GM19328 (cell line): ENCODE data around the gene MDM2.
"Not testable (repeated sequence)": the region's sequence is repeated elsewhere in the genome, so short reads cannot be mapped to it uniquely, and the experiment has no call there.

Source experiments
- ATAC-seq: cut with Tn5 transposase; IDR thresholded peaks from one replicate; pipeline ENCODE4 v1.9.1; 2021; ENCODE audit warnings: mild to moderate bottlenecking, moderate library complexity; ENCODE audit not compliant: unreplicated experiment

MDM2 gene

DNA sequence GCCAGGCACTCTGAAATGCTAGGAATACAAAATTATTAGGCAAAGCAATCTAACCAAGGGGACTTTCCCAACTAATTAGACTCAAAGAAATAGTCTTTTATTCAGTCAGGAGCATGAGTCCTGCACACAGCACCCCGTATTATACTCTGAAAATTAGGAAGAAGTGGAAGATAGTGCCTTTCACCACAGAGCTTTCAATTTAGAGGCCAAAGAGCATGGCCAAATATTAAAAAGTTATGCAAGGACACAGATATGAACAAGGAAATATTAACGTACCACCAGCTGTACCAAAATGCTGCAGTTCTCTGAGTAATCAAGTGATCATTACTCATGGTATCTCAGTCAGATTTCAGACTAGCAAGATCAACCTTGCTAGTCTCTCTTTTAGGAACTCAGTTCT lies 22.6 kb upstream of the MDM2 start:
- no peak for ATAC-seq

DNA sequence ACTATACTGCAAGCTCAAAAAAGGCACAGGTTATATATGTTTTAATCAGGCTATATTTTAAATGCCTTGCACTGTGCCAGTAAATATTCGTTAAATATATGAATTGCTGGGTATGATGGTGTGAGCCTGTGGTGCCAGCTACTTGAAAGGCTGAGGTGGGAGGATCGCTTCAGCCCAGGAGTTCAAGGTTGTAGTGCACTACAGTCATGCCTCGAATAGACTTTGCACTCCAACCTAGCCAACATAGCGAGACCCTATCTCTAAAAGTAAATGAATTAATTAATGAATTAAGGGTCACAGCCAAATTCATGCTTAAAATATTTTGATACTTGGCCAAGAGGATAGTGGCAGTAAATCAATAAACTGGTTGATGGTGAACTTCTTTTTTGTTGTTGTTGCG lies 22.2 kb upstream of the MDM2 start:
- no peak for ATAC-seq

DNA sequence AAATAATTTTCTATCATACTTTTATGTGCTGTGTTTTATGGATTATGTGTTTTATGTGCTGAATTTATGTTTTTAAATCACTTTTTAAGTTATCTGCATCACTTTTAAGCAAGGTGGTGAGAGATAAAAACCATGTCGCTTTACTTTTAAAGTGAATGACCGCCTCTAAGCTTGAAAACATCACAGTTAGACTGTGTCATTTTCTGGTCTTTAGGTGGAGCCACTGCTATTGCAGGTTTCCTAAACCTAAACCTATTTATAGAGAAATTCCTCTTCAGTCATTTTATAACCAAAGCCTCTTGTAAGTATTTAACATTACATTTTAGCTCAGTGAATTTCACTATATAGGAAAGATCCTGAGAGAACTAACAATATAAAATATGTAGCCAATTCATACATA lies 21.0 kb upstream of the MDM2 start:
- no peak for ATAC-seq

- ATAC-seq, result no peak
These were observed 19.3 kb upstream of the MDM2 start for GRCh38 chr12:68788554-68789143.

DNA sequence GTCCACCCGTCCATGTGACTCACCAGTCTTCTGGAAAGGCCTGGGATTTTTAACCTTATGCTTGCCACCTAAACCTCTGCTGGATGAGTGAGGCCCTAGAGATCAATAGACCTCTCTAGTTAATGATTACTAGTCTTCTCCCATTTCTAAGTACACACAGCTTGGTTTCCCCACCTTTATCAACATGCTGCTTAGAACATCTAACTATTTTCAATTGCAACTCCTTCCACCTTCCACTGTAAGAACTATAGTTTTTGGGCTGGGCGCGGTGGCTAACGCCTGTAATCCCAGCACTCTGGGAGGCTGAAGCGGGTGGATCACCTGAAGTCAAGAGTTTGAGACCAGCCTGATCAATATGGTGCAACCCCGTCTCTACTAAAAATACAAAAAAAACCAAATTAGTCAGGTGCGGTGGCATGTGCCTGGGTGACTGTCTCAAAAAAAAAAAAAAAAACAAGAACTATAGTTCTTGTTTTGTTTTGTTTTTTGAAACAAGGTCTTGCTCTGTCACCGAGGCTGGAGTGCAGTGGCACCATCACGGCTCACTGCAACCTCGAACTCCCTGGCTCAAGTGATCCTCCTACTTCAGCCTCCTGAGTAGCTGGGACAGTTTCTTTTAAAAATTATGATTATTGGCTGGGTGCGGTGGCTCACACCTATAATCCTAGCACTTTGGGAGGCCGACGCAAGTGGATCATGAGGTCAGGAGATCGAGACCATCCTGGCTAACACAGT lies 18.7 kb upstream of the MDM2 start:
- no peak for ATAC-seq

- no peak for ATAC-seq
These were observed 17.7 kb upstream of the MDM2 start for GRCh38 chr12:68790081-68790951.

- no peak for ATAC-seq
These were observed 17.1 kb upstream of the MDM2 start for GRCh38 chr12:68790952-68791234.

DNA sequence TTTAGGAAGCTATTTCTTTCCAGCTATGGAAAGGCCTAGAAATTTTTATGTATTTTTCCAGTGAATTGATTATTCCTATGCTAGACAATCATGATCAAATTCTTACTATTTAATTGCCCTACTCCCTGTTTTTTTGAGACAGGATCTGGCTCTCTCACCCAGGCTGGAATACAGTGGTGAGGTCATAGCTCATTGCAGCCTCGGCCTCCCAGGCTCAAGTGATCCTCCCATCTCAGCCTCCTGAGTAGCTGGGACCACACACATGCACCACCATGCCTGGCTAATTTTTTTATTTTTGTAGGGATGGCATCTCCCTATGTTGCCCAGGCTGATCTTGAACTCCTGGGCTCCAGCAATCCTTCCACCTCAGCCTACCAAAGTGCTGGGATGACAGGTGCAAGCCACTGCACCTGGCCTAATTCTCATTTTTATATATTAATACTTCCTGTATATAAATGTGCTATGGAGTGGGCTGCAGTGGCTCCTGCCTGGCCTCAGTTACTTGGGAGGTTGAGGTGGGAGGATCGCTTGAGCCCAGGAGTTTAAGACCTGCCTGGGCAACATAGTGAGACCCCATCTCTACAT lies 16.0 kb upstream of the MDM2 start:
- ATAC-seq, result no peak

GRCh38 chr12:68792952-68793351 lies 15.0 kb upstream of the MDM2 start:
- ATAC-seq, result peak; percentile 99

DNA sequence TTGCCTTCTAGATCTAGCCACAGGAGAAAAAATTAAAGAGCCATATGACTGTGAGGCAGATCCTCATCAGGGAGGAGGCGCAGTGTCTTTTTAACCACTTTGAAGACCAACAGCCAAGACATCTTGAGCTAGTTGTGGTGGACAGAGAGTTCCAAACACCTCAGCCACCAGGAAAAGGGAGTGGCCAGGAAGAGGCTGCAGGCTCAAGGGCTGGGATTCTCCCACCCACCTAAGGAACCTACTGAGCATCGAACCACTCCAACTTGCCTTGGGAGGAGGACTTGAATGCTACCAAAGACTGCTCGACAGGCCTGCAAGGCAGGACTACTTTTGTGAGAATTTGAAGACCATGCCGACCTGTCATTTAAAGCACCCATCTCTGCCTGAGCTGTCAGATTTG lies 14.5 kb upstream of the MDM2 start:
- no peak for ATAC-seq

GRCh38 chr12:68793975-68794652 lies 13.9 kb upstream of the MDM2 start:
- ATAC-seq, result no peak

GRCh38 chr12:68794653-68795251 lies 13.2 kb upstream of the MDM2 start:
- ATAC-seq, result no peak

DNA sequence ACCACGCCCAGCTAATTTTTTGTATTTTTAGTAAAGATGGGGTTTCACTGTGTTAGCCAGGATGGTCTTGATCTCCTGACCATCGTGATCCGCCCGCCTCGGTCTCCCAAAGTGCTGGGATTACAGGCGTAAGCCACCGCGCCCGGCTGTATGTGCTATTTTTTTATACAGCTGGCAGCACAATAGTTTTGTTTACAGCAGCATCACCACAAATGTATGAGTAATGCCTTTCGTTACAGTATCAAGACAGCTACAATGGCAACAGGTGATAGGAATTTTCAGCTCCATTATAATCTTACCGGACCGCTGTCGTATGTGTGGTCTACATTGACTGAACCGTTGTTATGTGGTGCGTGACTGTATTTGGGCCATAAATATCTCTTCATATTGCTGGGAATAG lies 11.6 kb upstream of the MDM2 start:
- ATAC-seq, result no peak

DNA sequence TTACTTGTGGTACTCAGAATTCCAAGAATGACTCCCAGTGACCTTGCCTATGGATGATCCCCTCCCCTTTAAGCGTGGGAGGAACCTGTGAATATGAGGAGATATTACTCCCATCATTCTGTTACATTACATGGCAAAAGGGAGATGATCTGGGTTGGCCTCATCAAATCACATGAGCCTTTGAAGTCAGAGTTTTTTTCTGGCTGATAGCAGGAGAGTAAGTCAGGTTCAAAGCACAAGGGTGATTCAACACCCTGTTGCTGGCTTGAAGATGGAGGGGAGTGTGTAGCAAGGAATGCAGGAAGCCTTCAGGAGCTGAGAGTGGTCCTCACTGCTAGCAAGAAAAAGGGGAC lies 9.1 kb upstream of the MDM2 start:
- no peak for ATAC-seq

- no peak for ATAC-seq
These were observed 7.7 kb upstream of the MDM2 start for GRCh38 chr12:68800294-68800693.

- not testable (repeated sequence) for ATAC-seq
These were observed 6.9 kb upstream of the MDM2 start for GRCh38 chr12:68801124-68801523.

DNA sequence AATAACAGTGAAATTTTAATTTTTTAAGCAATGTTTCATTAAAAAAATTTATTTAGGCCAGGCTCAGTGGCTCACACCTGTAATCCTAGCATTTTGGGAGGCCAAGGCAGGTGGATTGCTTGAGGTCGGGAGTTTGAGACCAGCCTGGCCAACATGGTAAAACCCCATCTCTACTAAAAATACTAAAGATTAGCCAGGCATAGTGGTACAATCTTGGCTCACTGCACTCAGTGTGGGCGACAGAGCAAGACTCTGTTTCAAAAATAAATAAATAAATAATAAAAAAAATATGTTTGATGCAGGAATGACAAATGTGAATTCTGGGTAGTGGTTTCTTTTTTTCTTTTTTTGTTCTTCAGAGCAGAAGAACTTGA lies 5.6 kb upstream of the MDM2 start:
- not testable (repeated sequence) for ATAC-seq

GRCh38 chr12:68802911-68803651 lies 4.9 kb upstream of the MDM2 start:
- ATAC-seq, result not testable (repeated sequence)

DNA sequence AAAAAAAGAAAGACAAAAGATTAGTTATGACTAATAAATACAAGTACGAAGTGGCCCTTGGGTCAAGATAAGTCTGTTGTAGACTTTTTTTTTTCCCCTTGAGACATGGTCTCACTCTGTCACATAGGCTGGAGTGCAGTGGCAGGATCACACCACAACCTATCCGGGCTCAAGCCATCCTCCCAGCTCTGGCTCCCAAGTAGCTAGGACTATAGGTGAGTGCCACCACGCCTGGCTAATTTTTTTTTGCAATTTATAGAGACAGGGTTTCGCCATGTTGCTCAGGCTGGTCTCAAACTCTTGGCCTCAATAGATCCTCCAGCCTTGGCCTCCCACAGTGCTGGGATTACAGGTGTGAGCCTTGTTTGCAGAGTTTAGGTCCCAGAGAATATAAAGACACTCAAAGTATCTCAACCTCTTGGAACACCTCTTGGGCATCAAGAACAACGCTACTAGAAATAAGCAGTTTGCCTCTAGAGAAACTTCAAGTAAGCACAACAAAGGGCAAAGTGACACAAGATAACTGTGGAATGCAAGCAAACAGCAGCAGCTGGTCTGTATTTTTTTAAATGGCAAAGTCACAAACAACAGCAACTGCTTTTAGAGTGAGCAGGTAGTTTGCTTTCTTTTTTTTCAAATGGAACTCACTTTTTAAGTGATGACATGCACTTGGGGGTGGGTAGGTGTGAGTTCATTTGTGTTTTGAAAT lies 3.9 kb upstream of the MDM2 start:
- ATAC-seq, result no peak
